WERI-Rb-1 (cell line): ENCODE measurements around the gene MYLK2.
A peak's percentile ranks its signal among the peaks of the same experiment; 100 is the strongest.
"Not testable (repeated sequence)": the region's sequence is repeated elsewhere in the genome, so short reads cannot be mapped to it uniquely, and the experiment has no call there.

Experiments
- DNase-seq: peaks from one replicate; pipeline ENCODE4 v3.0.0-alpha.2; 2020
- H3K27ac ChIP-seq: fragments of 250-450 bp; sonication (Bioruptor Pico); 2 replicates; pipeline ENCODE4 v1.5.1; 2020; ENCODE audit warnings: mild to moderate bottlenecking, moderate library complexity
- H3K27me3 ChIP-seq: fragments of 250-450 bp; sonication (Bioruptor Pico); 2 replicates; pipeline ENCODE4 v1.5.1; 2021; ENCODE audit warnings: mild to moderate bottlenecking, low read depth, moderate library complexity; ENCODE audit not compliant: insufficient read depth, severe bottlenecking
- H3K36me3 ChIP-seq: fragments of 250-450 bp; sonication (Bioruptor Pico); 2 replicates; pipeline ENCODE4 v1.5.1; 2020; ENCODE audit warnings: mild to moderate bottlenecking, moderate library complexity
- H3K4me3 ChIP-seq: 2 replicates; pipeline ENCODE4 v1.5.1; 2011; ENCODE audit warnings: low read depth, mild to moderate bottlenecking, control low read depth, low read length
- H3K9me3 ChIP-seq: fragments of 250-450 bp; sonication (Bioruptor Pico); 2 replicates; pipeline ENCODE4 v1.5.1; 2021; ENCODE audit warnings: mild to moderate bottlenecking, moderate library complexity; ENCODE audit not compliant: severe bottlenecking
- CTCF ChIP-seq: IDR thresholded peaks from 2 replicates; pipeline ENCODE4 v1.5.1; 2011; ENCODE audit warnings: low read depth, mild to moderate bottlenecking, control low read depth, inconsistent platforms, low read length

The MYLK2 gene

GRCh38 chr20:31824125-31824485 lies 4.9 kb downstream of the MYLK2 start:
- H3K4me3 ChIP-seq, result no peak overlapping the region
- DNase-seq, result no peak
- TF ChIP-seq CTCF, result no peak
- no peaks in the 10 kb centered on the region for H3K27me3 ChIP-seq
- no peaks in the 10 kb centered on the region for H3K9me3 ChIP-seq
- no peak overlapping the region for H3K27ac ChIP-seq
- no peaks in the 10 kb centered on the region for H3K36me3 ChIP-seq

GRCh38 chr20:31824554-31825313 lies 5.6 kb downstream of the MYLK2 start:
- no peak for TF ChIP-seq CTCF
- no peaks in the 10 kb centered on the region for H3K9me3 ChIP-seq
- H3K4me3 ChIP-seq, result no peak overlapping the region
- no peaks in the 10 kb centered on the region for H3K27me3 ChIP-seq
- no peak overlapping the region for H3K27ac ChIP-seq
- H3K36me3 ChIP-seq, result no peaks in the 10 kb centered on the region
- DNase-seq, result no peak

- H3K27ac ChIP-seq, result no peak overlapping the region
- TF ChIP-seq CTCF, result no peak
Observed at GRCh38 chr20:31826074-31826473, 6.9 kb downstream of the MYLK2 start.

GRCh38 chr20:31827059-31827458 lies 7.9 kb downstream of the MYLK2 start:
- DNase-seq, result no peak
- Histone ChIP-seq H3K27ac (no peak overlapping the region), H3K9me3 (no peaks in the 10 kb centered on the region), H3K4me3 (no peak overlapping the region), H3K27me3 (no peaks in the 10 kb centered on the region), H3K36me3 (no peaks in the 10 kb centered on the region)
- TF ChIP-seq CTCF, result no peak

More at GRCh38 chr20:31826074-31826473, 6.9 kb downstream of the MYLK2 start:
- H3K4me3 ChIP-seq, result no peak overlapping the region
- H3K9me3 ChIP-seq, result no peaks in the 10 kb centered on the region
- DNase-seq, result no peak
- no peaks in the 10 kb centered on the region for H3K36me3 ChIP-seq
- no peaks in the 10 kb centered on the region for H3K27me3 ChIP-seq

- not testable (repeated sequence) for H3K27me3 ChIP-seq, H3K9me3 ChIP-seq, H3K27ac ChIP-seq, H3K4me3 ChIP-seq, DNase-seq, H3K36me3 ChIP-seq
Observed at GRCh38 chr20:31828016-31828415, 8.9 kb downstream of the MYLK2 start.

- Histone ChIP-seq H3K27me3 (no peaks in the 10 kb centered on the region), H3K36me3 (no peaks in the 10 kb centered on the region), H3K27ac (peak overlapping the region; percentile 62; the same call in 1 of the 2 replicates), H3K4me3 (no peak overlapping the region), H3K9me3 (no peaks in the 10 kb centered on the region)
- TF ChIP-seq CTCF, result no peak
- no peak for DNase-seq
Observed at GRCh38 chr20:31829731-31830130, 10.6 kb downstream of the MYLK2 start.
